ENCODE data around the gene RILPL1.
A peak's percentile ranks its signal among the peaks of the same experiment; 100 is the strongest.
"Not testable (repeated sequence)": the region's sequence is repeated elsewhere in the genome, so short reads cannot be mapped to it uniquely, and the experiment has no call there.

Gene RILPL1

GRCh38 chr12:123457980-123458779 lies 75.3 kb downstream of the RILPL1 start, which contains the start of gene SNRNP35:
TSS of gene SNRNP35 (plus strand) at chr12:123458139. CDS start at chr12:123465541, 7,402 bp downstream.
- DNase-seq = peak; percentile 87 to 88

DNA sequence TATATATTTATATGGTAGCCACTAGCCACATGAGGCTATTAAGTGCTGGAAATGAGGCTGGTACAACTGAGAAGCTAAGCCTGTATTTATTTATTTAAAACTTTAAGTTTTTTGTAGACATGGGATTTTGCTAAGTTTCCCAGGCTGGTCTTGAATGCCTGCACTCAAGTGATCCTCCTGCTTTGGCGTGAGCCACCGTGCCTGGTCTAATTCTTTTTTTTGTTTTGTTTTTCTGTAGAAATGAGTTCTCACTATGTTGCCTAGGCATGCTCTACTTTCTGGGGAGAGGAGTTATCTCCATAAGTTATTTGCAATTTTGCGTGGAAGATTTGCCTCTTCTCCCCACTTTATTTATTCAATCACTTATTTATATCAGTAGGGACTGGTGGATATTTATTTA lies 80.4 kb downstream of the RILPL1 start:
- no peak for DNase-seq

DNA sequence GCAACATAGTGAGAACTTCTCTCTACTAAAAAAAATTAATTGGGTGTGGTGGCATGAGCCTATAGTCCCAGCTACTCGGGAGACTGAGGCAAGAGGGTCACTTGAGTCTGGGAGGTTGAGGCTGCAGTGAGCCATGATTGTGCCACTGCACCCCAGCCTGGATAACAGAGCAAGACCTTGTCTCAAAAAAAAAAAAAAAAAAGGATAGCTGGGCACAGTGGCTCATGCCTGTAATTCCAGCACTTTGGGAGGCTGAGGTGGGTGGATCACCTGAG lies 81.3 kb downstream of the RILPL1 start:
- not testable (repeated sequence) for DNase-seq

DNA sequence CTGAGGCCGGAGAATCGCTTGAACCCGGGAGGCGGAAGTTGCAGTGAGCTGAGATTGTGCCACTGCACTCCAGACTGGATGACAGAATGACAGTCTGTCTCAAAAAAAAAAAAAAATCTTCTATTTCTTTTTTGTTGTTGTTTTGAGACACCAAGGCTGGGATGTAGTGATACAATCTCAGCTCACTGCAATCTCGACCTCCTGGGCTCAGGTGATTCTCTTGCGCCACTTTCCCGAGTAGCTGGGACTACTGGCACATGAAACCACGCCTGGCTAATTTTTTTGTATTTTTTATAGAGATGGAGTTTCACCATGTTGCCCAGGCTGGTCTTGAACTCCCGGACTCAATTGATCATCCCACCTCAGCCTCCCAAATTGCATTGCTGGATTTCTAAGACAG lies 82.9 kb downstream of the RILPL1 start:
- DNase-seq = no peak

DNA sequence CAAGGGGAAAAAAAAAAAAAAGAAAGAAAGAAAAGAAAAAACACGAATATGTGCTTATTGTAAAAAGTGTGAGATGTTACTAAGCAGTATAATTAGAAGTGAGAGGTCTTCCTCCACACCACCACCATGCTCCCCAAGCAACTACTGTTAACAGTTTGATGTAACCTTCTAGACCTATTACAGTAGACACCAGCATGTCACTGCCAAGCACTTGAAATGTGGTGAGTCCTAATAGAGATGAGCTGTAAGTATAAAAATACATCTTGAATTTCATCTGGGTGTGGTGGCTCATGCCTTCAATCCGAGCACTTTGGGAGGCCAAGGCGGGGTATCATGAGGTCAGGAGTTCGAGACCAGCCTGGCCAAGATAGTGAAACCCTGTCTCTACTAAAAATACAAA lies 83.7 kb downstream of the RILPL1 start:
- no peak for DNase-seq

DNA sequence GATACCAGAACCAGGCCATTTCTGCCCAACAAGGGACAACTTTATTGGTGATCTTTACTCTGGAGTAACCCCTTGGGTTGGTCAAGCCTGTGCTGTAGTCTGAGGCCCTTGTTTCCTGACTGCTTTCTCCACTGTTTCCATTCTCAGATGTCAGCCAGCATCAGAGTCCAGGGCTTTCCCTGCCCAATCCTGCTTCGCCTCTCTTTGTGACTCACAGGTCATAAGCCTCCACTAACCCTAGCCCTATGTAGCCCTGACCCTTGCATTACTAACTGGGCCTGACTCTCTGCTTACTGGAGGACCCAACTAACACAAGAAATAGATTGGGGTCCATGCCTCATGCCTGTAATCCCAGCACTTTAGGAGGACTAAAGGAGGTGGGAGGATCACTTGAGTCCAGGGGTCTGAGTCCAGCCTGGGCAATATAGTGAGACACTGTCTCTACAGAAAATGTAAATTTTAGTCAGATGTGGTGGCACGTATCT lies 84.2 kb downstream of the RILPL1 start:
- peak in 1 of 2 donors; percentile 39 for DNase-seq

DNA sequence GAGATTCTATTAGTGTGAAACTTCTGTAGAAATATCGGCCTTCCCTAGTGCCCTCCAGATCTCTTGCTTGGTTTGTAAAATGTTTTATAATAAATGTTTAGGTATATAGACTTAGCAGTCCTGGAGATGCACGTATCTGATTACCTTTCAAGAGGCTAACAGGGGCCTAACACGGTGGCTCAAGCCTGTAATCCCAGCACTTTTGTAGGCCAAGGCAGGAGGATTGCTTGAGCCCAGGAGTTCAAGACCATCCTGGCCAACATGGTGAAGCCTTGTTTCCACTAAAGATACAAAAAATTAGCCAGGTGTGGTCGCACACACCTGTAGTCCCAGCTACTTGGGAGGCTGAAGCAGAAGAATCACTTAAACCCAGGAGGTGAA lies 87.2 kb downstream of the RILPL1 start:
- DNase-seq = no peak

DNA sequence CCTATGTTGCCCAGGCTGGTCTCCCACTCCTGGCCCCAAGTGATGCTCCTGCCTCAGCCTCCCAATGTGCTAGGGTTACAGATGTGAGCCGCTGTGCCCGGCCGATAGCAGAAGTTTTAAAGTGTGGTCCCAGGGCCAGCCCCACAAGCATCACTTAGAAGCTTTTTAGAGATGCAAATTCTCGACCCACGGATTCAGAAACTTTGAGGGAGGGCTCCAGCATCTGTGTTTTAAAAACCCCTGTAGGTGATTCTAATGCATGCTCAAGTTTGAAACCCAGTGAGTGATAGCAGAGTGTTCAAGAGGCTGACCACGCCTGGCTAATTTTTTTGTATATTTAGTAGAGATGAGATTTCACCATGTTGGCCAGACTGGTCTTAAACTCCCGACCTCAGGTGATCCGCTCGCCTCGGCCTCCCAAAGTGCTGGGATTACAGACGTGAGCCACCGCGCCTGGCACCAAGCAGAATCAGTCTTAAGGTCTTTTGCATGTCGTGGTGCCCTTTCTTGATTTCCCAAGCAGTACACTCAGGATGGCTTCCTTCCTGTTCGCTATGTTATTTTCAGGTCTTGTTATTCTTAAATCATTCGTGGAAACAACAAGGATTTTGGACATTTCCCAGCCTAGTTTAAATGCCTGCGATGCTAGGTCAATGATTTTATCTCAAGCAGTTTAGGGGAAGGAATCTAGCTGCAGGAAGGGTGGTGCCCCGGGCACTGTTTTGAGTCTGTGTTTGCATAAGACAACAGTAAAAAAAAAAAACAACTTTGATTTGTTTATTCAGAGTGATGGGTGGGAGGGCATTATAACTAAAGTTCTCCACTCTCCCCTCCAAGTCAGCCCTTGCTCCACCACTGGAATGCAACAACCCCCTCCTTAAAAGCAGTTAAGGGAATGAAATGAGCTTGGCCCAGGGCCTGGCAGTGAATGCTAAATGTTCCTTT lies 87.9 kb downstream of the RILPL1 start:
- DNase-seq = no peak

GRCh38 chr12:123444092-123445026 lies 89.2 kb downstream of the RILPL1 start:
- no peak for DNase-seq

- no peak for DNase-seq
Measured at GRCh38 chr12:123442774-123443173, 90.7 kb downstream of the RILPL1 start.

GRCh38 chr12:123441523-123442164 lies 91.9 kb downstream of the RILPL1 start:
- no peak for DNase-seq

DNA sequence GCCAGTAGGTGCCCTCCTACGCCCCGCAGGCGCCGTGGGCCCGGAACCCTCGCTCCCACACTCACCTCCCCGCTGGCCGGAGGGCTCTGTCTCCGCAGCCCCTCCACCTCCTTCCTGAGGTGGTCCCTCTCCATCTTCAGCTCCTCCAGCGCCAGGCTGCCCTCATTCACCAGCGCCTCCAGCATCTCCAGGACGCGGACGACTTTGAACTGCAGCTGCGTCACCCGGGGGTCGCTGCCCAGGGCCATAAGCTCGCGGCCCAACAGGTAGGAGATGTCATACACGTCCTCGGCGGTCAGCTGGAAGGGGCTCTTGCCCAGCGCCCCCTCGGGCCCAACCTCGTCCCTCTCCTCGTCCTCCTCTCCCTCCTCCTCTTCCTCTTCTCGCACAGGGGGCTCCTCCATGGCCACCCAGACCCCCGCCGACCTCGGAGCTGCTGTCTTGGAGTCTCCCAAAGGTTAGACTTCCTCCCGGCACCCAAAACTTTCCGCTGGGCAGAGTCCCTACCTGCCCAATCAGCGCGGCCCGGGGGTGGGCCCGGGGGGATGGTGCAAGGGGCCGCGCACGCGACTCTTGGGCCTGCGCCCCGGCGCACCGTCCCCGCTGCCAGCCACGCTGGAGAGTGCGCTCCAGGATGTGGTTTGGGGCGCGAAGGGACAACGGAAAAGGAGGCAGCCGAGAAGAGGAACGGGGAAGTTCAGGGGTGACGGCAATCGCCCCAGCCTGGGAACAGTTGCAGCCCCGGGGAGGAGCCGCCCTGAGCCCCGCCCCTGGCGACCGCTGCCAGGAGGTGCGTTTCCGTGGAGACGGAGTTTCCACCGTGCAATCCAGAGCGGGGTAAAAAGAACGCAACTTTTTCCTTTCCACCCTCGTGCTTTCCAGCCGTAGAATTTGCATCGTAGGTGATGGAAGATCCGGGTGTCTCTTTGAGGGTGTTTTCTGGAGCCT lies 97.2 kb downstream of the RILPL1 start, which contains the start of gene RILPL2:
Gene RILPL2, minus strand, starts transcription at position 668 of the 948 bp plus-strand sequence. Its CDS starts 264 bp downstream, at position 404.
- DNase-seq = peak; percentile 93 to 94

- no peak for DNase-seq
Measured at GRCh38 chr12:123435636-123436016, 97.9 kb downstream of the RILPL1 start.

DNA sequence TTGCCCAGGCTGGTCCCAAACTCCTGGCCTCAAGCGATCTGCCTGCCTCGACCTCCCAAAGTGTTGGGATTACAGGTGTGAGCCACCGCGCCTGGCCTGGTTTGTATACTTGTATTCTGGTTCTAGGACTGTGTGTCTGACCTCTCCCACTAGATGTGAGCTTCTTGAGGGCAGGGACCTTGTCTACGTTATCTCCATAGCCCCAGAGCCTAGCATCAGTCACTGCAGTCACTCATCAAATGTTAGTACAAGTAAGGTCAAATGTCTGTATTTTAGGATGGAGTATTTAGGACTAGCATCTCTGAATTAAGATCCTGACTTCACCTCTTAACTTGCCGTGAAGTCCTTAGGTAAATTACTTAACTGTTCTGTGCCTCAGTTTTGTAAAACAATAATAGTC lies 99.9 kb downstream of the RILPL1 start:
- no peak for DNase-seq

GRCh38 chr12:123431951-123432817 lies 101.3 kb downstream of the RILPL1 start:
- DNase-seq = peak; percentile 59 to 67

GRCh38 chr12:123429101-123429500 lies 104.4 kb downstream of the RILPL1 start:
- not testable (repeated sequence) for DNase-seq

- no peak for DNase-seq
Measured at GRCh38 chr12:123428591-123428990, 104.9 kb downstream of the RILPL1 start.

DNA sequence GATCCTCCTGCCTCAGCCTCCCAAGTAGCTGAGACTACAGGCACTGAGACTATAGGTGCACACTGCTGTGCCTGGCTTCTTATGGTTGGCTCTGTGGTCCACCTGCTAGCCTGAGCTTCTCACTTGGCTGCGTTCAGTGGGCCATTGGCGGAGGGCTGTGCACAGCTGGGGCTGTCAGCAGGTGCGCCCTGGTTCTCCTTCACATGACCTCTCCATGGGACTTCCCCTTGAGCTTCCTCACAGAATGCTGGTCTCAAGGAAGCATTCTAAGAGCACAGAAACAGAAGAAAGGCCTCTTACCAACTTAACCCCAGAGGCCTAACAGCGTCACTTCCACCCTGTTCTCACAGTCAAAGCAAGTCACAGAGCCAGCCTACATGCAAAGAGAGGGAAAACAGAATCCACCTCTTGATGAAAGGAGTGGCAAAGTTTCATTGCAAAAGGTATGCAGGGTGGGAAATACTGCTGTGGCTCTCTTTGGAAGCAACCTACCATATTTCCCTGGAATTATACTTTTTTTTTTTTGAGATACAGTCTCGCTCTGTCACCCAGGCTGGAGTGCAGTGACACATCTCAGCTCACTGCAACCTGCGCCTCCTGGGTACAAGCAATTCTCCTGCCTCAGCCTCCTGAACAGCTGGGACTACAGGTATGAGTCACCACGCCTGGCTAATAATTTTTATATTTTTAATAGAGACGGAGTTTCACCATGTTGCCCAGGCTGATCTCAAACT lies 106.3 kb downstream of the RILPL1 start:
- DNase-seq = peak; percentile 74 to 76

DNA sequence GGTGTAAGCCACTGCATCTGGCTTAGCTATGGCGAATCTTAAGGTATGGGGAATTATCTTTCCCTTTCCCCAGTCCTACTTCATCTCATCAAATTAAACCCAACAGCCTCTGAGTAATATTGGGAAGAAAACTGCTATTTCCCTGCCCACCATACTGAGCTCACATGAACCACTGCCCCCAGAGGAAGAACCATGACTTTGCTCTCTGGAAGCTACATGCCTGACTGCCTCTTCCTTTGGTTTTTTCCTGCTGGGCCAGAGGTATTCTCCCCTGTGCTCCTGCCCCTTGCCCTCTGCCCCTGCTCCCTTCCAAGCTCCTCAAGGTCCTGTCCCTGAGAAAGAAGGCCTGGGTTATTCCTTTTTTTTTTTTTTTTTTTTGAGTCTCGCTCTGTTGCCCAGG lies 112.2 kb downstream of the RILPL1 start:
- no peak for DNase-seq
